Keratinocyte (primary cell): ENCODE data around the gene ATP11A. TPM values are rescaled to one million over a fixed set of nuclear protein-coding genes. Genes with fewer than 3 reads are reported as not detected.

Source experiments
- DNase-seq: peaks from one replicate; pipeline ENCODE4 v3.0.0-alpha.2; 2011; ENCODE audit warnings: low read depth, missing footprints, low spot score
- FAIRE-seq: peaks from 2 replicates; lab custom pipeline; 2011; peaks lifted over from hg19 to GRCh38; lab: Jason Lieb, UNC
- H2AFZ ChIP-seq: 2 replicates; pipeline ENCODE4 v1.6.0; 2012; ENCODE audit warnings: low read length, control low read depth, inconsistent platforms; ENCODE audit not compliant: control insufficient read depth
- H3K27ac ChIP-seq: 2 replicates; pipeline ENCODE4 v1.5.1; 2011; ENCODE audit warnings: low read length; ENCODE audit not compliant: control insufficient read depth, insufficient read depth
- H3K27me3 ChIP-seq: 3 replicates; pipeline ENCODE4 v1.6.0; 2011; ENCODE audit warnings: low read length; ENCODE audit not compliant: control insufficient read depth, insufficient read depth; ENCODE audit errors: extremely low read depth
- H3K36me3 ChIP-seq, 2 experiments: 2 replicates in 1 of 2; 3 replicates in 1 of 2; pipeline ENCODE4 v1.5.1; 2011; ENCODE audit warnings: low read length in 2 of 2, mild to moderate bottlenecking in 1 of 2; ENCODE audit not compliant: control insufficient read depth in 2 of 2, insufficient read depth in 2 of 2; ENCODE audit errors: extremely low read depth in 1 of 2
- H3K4me1 ChIP-seq: 3 replicates; pipeline ENCODE4 v1.5.1; 2011; ENCODE audit warnings: low read length; ENCODE audit not compliant: control insufficient read depth, insufficient read depth; ENCODE audit errors: extremely low read depth
- H3K4me2 ChIP-seq: 3 replicates; pipeline ENCODE4 v1.6.0; 2011; ENCODE audit warnings: low read depth, low read length; ENCODE audit not compliant: control insufficient read depth, insufficient read depth; ENCODE audit errors: extremely low read depth
- H3K4me3 ChIP-seq, 3 experiments: fragments of 200-600 bp in 1 of 3; sonication (generic) in 1 of 3; 2 replicates in 2 of 3; 3 replicates in 1 of 3; pipeline ENCODE4 v1.5.1; 2011 to 2016; ENCODE audit warnings: low read length in 3 of 3, mild to moderate bottlenecking in 3 of 3, control low read depth in 2 of 3, inconsistent platforms in 1 of 3, low read depth in 1 of 3, mixed read lengths in 1 of 3, mixed run types in 1 of 3, moderate library complexity in 1 of 3; ENCODE audit not compliant: control insufficient read depth in 2 of 3, insufficient read depth in 2 of 3; ENCODE audit errors: extremely low read depth in 1 of 3
- H3K79me2 ChIP-seq: 2 replicates; pipeline ENCODE4 v1.6.0; 2012; ENCODE audit warnings: low read length; ENCODE audit not compliant: control insufficient read depth, insufficient read depth
- H3K9ac ChIP-seq: 3 replicates; pipeline ENCODE4 v1.6.0; 2011; ENCODE audit warnings: low read length; ENCODE audit not compliant: control insufficient read depth, insufficient read depth; ENCODE audit errors: extremely low read depth
- H3K9me1 ChIP-seq: 3 replicates; pipeline ENCODE4 v1.6.0; 2011; ENCODE audit warnings: low read length; ENCODE audit not compliant: control insufficient read depth, insufficient read depth; ENCODE audit errors: extremely low read depth
- H3K9me3 ChIP-seq: 2 replicates; pipeline ENCODE4 v1.5.1; 2012; ENCODE audit warnings: low read depth, low read length; ENCODE audit not compliant: control insufficient read depth
- H4K20me1 ChIP-seq: 3 replicates; pipeline ENCODE4 v1.6.0; 2011; ENCODE audit warnings: low read length; ENCODE audit not compliant: control insufficient read depth, insufficient read depth; ENCODE audit errors: extremely low read depth
- EZH2 ChIP-seq: IDR thresholded peaks from one replicate; pipeline ENCODE4 v1.6.1; 2012; ENCODE audit warnings: inconsistent platforms, mild to moderate bottlenecking, low read length, moderate library complexity
- dilution Hi-C: fragments of 300-500 bp; cut with MboI; formaldehyde crosslinking; loops from one replicate; pipeline ENCODE4 v1.7.0; 2020; ENCODE audit warnings: low sequenced_read_pairs; ENCODE audit not compliant: extremely low pct_ligation_motif_present
- polyA plus RNA-seq, 5 experiments: library from polyadenylated mRNA; depleted of rRNA in 3 of 5; stranded (reverse) in 3 of 5; stranded (forward) in 1 of 5; unstranded in 1 of 5; fragments of >200 nt; gene quantifications; 1 replicate in 1 of 5; 2 replicates in 3 of 5; 3 replicates in 1 of 5; pipeline versions ENCODE4 v1.2.1 to v1.2.3, GENCODE V29; 2011 to 2012; ENCODE audit warnings: missing spikeins in 2 of 5, low read depth in 1 of 5, low replicate concordance in 1 of 5
- TF ChIP-seq, protein P1 (sequence below), 3 experiments: IDR thresholded peaks in 1 of 3; conservative IDR thresholded peaks in 1 of 3; optimal IDR thresholded peaks in 1 of 3; 2 replicates in 2 of 3; 3 replicates in 1 of 3; pipeline versions ENCODE3 to v1.5.1; 2011; ENCODE audit warnings: low read length in 3 of 3, mild to moderate bottlenecking in 3 of 3, moderate library complexity in 2 of 3, control low read depth in 1 of 3, inconsistent platforms in 1 of 3; ENCODE audit not compliant: insufficient read depth in 2 of 3; ENCODE audit errors: extremely low read depth in 1 of 3

Gene ATP11A
- polyA plus RNA-seq, 1 donor (not counting 4 experiments of a cell fraction or from before 2014, with no cell fraction given): 4.3 TPM

DNA sequence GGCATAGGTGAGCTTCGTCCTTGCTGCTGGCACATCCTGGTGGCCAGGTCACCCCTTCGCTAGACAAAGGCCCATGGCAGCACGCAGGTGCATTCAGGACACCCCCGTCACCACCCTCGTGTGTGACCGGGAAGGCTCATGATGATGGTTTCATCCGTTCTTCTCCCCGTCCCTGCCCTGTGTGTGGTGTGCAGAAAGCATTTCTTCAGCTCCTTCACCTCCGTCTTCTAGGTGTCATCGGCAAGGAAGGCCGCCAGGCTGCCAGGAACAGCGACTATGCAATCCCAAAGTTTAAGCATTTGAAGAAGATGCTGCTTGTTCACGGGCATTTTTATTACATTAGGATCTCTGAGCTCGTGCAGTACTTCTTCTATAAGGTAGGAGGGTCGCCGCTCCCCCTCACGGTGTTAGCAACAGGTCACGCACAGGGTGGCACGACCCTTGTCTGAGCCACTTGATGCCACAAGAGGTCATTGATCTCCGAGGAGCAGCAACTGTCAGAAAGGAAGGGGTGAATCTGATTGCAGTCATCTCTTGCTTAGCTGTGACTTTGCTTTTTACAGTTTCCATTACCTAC is 168.2 kb downstream of the ATP11A start:
- FAIRE-seq (no peak), DNase-seq (no peak)
- Histone ChIP-seq H3K4me1 (peaks cover 5% of the 10 kb centered on the region), H3K9me1 (no peaks in the 10 kb centered on the region), H3K27ac (no peak overlapping the region), H3K4me3 (no peak overlapping the region), H3K9ac (no peak overlapping the region), H2AFZ (no peak overlapping the region), H3K27me3 (no peaks in the 10 kb centered on the region), H4K20me1 (no peaks in the 10 kb centered on the region), H3K79me2 (no peaks in the 10 kb centered on the region), H3K9me3 (no peaks in the 10 kb centered on the region), H3K4me2 (no peak overlapping the region), H3K36me3 (peaks cover 7 to 19% of the 10 kb centered on the region in 2 experiments)
- TF ChIP-seq, protein P1, sequence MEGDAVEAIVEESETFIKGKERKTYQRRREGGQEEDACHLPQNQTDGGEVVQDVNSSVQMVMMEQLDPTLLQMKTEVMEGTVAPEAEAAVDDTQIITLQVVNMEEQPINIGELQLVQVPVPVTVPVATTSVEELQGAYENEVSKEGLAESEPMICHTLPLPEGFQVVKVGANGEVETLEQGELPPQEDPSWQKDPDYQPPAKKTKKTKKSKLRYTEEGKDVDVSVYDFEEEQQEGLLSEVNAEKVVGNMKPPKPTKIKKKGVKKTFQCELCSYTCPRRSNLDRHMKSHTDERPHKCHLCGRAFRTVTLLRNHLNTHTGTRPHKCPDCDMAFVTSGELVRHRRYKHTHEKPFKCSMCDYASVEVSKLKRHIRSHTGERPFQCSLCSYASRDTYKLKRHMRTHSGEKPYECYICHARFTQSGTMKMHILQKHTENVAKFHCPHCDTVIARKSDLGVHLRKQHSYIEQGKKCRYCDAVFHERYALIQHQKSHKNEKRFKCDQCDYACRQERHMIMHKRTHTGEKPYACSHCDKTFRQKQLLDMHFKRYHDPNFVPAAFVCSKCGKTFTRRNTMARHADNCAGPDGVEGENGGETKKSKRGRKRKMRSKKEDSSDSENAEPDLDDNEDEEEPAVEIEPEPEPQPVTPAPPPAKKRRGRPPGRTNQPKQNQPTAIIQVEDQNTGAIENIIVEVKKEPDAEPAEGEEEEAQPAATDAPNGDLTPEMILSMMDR (optimal IDR thresholded peaks at IDR 0.05 in 1 of 3, IDR thresholded peaks at IDR 0.05 in 1 of 3, conservative IDR thresholded peaks at IDR 0.05 in 1 of 3; ENCODE audit: extremely low read depth in 1 of 3, insufficient read depth in 2 of 3, low read length in 3 of 3): no peak
- TF ChIP-seq EZH2: no peak
- dilution Hi-C loops: no loop called here

DNA sequence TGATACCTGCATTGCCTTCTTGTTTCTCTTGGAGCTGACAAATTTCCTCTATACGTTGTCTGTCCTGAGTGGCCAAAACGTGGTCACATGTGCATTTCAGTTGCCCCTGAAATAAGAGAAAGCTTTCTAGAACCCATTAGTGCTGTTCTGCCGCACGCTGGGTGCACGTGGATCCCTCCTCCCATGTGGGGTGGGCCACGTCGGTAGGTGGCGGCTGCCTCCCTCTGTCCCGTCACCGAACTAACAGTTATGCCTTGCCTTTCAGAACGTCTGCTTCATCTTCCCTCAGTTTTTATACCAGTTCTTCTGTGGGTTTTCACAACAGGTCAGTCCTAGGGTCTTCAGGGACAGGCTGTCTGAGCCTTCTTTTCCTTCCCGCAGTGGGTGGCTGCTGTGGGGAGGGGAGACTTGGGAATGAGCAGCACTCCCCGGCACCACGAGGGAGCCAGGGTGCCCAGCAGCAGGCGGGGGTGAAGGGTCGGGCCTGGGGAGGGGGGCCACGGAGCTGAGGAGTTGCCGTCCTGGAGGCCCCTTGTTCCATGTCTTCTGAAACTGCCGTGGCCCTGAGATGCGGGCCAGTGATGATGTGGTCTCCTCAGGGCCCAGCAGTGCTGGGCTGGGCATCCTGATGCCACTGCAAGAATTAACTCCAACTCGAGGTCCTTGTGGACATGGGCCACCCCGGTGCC is 169.4 kb downstream of the ATP11A start:
- TF ChIP-seq, protein P1 (optimal IDR thresholded peaks at IDR 0.05 in 1 of 3, IDR thresholded peaks at IDR 0.05 in 1 of 3, conservative IDR thresholded peaks at IDR 0.05 in 1 of 3; ENCODE audit: extremely low read depth in 1 of 3, insufficient read depth in 2 of 3, low read length in 3 of 3): no peak
- TF ChIP-seq EZH2: no peak
- Histone ChIP-seq H3K27ac (no peak overlapping the region), H3K36me3 (peaks cover 7 to 17% of the 10 kb centered on the region in 2 experiments), H3K9me3 (no peaks in the 10 kb centered on the region), H3K79me2 (no peaks in the 10 kb centered on the region), H3K27me3 (no peaks in the 10 kb centered on the region), H2AFZ (no peak overlapping the region), H3K9ac (no peak overlapping the region), H3K9me1 (no peaks in the 10 kb centered on the region), H3K4me2 (no peak overlapping the region), H3K4me3 (no peak overlapping the region), H3K4me1 (peaks cover 5% of the 10 kb centered on the region), H4K20me1 (no peaks in the 10 kb centered on the region)
- dilution Hi-C loops: no loop called here
- no peak for DNase-seq
- no peak for FAIRE-seq
